ENCODE measurements around the gene TGFBI.

Gene TGFBI

GRCh38 chr5:136037001-136037705 lies 8.4 kb downstream of the TGFBI start:
- Histone ChIP-seq H3K36me3 (ENCODE audit: control insufficient read depth, low read length) (no peaks in the 10 kb centered on the region), H3K27ac (ENCODE audit: low read depth, low read length) (peak overlapping the region; percentile 81), H3K4me1 (ENCODE audit: control insufficient read depth, low read length) (peaks cover 62% of the 10 kb centered on the region), H3F3A (ENCODE audit: control insufficient read depth, insufficient read depth) (0 out of 2 replicates have a peak, but pooled peaks cover 3% of the 10 kb centered on the region), H3K9me3 (ENCODE audit: control insufficient read depth, insufficient read depth, low read length) (no peaks in the 10 kb centered on the region), H3K27me3 (ENCODE audit: control insufficient read depth, low read length) (no peaks in the 10 kb centered on the region), H3K9me2 (replicated peaks; ENCODE audit: control insufficient read depth, low read length) (no peaks in the 10 kb centered on the region), H3K79me2 (ENCODE audit: control insufficient read depth, low read length) (no peaks in the 10 kb centered on the region), H3K4me2 (ENCODE audit: low read length) (peak overlapping the region; percentile 63), H4K20me1 (ENCODE audit: control insufficient read depth, insufficient read depth, low read depth, low read length) (no peaks in the 10 kb centered on the region), H3K4me3 (ENCODE audit: low read length) (peak overlapping the region; percentile 52)
- TF ChIP-seq CTCF (IDR thresholded peaks at IDR 0.05; ENCODE audit: low read depth, low read length, poor library complexity, severe bottlenecking) (no peak), EZH2phosphoT487 (IDR thresholded peaks at IDR 0.05; ENCODE audit: borderline replicate concordance, low read length) (no peak)

GRCh38 chr5:136038635-136039034 lies 9.8 kb downstream of the TGFBI start:
- Histone ChIP-seq H3K9me3 (ENCODE audit: control insufficient read depth, insufficient read depth, low read length) (no peaks in the 10 kb centered on the region), H3F3A (ENCODE audit: control insufficient read depth, insufficient read depth) (0 out of 2 replicates have a peak, but pooled peaks cover 8% of the 10 kb centered on the region), H3K4me1 (ENCODE audit: control insufficient read depth, low read length) (peaks cover 71% of the 10 kb centered on the region), H3K4me2 (ENCODE audit: low read length) (no peak overlapping the region), H3K79me2 (ENCODE audit: control insufficient read depth, low read length) (no peaks in the 10 kb centered on the region), H3K27me3 (ENCODE audit: control insufficient read depth, low read length) (no peaks in the 10 kb centered on the region), H3K36me3 (ENCODE audit: control insufficient read depth, low read length) (no peaks in the 10 kb centered on the region), H3K27ac (ENCODE audit: low read depth, low read length) (no peak overlapping the region), H3K4me3 (ENCODE audit: low read length) (no peak overlapping the region), H4K20me1 (ENCODE audit: control insufficient read depth, insufficient read depth, low read depth, low read length) (no peaks in the 10 kb centered on the region), H3K9me2 (replicated peaks; ENCODE audit: control insufficient read depth, low read length) (no peaks in the 10 kb centered on the region)
- no peak for TF ChIP-seq EZH2phosphoT487 (IDR thresholded peaks at IDR 0.05; ENCODE audit: borderline replicate concordance, low read length)
- no peak for TF ChIP-seq CTCF (IDR thresholded peaks at IDR 0.05; ENCODE audit: low read depth, low read length, poor library complexity, severe bottlenecking)

- H3K4me1 ChIP-seq (ENCODE audit: control insufficient read depth, low read length), result peaks cover 68% of the 10 kb centered on the region
- no peaks in the 10 kb centered on the region for H3K79me2 ChIP-seq (ENCODE audit: control insufficient read depth, low read length)
- 0 out of 2 replicates have a peak, but pooled peaks cover 8% of the 10 kb centered on the region for H3F3A ChIP-seq (ENCODE audit: control insufficient read depth, insufficient read depth)
- H3K9me3 ChIP-seq (ENCODE audit: control insufficient read depth, insufficient read depth, low read length), result no peaks in the 10 kb centered on the region
- no peak overlapping the region for H3K4me2 ChIP-seq (ENCODE audit: low read length)
- no peak overlapping the region for H3K4me3 ChIP-seq (ENCODE audit: low read length)
- no peak for TF ChIP-seq CTCF (IDR thresholded peaks at IDR 0.05; ENCODE audit: low read depth, low read length, poor library complexity, severe bottlenecking)
- TF ChIP-seq EZH2phosphoT487 (IDR thresholded peaks at IDR 0.05; ENCODE audit: borderline replicate concordance, low read length), result no peak
- no peak overlapping the region for H3K27ac ChIP-seq (ENCODE audit: low read depth, low read length)
- H3K9me2 ChIP-seq (replicated peaks; ENCODE audit: control insufficient read depth, low read length), result no peaks in the 10 kb centered on the region
- no peaks in the 10 kb centered on the region for H4K20me1 ChIP-seq (ENCODE audit: control insufficient read depth, insufficient read depth, low read depth, low read length)
- no peaks in the 10 kb centered on the region for H3K27me3 ChIP-seq (ENCODE audit: control insufficient read depth, low read length)
- H3K36me3 ChIP-seq (ENCODE audit: control insufficient read depth, low read length), result no peaks in the 10 kb centered on the region
Observed at GRCh38 chr5:136039202-136039601, 10.4 kb downstream of the TGFBI start.

Data from DOHH2 (cell line).